GM19324 (cell line): ENCODE data around the gene TBC1D16.

Source experiments
- ATAC-seq: cut with Tn5 transposase; IDR thresholded peaks from one replicate; pipeline ENCODE4 v1.9.1; 2021; ENCODE audit warnings: mild to moderate bottlenecking, moderate library complexity; ENCODE audit not compliant: unreplicated experiment, low FRiP score

TBC1D16 gene

DNA sequence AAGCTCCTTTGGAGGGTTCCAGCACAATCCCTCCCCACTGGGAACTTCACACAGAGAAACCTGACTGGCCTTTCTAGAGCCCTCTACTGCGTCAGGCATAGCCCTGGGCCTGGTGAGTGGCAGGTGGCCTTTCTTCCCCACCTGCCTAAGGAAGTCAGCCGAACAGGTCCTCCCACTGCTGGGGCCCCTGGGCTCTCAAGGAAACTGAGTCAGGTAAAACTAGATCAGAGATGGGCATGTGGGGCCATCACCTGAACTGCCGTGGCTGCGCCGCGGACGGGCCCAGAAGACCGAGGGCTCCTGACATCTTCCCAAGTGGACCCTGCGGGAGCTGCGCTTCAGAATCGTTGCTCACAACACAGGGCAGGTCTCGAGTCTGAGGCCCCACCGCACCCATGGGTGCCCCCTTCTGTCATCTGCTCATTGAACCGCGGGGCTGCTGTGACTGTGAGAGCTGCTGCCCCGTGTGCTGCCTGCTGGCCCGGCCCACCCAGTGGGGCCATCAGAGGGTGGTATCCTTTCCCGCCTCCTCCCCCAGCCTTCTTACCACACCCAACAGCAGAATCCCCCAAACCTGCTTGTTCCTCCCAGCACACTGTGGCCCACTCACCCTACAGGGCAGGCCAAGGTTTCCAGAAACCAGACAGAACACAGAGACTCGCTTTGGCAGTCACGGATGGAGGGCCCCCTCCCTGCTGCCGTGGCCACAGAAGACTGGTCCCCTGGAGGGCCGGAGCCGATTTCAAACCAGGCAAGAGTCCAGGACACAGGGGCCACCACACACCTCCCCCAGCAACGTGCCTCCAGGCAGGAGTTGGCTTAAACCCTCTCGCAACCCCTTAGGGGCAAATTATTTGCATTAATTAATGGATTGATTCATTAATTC lies 81.1 kb downstream of the TBC1D16 start:
- ATAC-seq = no peak

DNA sequence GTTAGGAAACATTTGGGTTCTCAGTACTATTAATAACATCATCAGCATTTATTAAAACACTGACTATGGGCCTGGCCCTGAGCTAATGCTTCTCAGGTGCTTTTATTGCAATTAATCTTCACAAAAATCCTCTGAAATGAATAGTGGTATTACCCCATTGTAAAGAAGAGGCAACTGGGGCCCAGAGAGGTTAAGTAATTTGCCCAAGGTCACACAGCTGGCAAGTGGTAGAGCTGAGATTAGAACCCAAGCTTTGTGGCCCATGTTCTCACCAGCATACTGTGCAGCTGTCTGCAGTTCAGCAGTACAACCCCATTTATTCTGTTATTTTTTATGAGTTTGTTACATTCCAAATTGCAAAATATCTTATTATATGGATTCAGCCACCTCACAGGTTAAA lies 82.3 kb downstream of the TBC1D16 start:
- ATAC-seq = no peak

DNA sequence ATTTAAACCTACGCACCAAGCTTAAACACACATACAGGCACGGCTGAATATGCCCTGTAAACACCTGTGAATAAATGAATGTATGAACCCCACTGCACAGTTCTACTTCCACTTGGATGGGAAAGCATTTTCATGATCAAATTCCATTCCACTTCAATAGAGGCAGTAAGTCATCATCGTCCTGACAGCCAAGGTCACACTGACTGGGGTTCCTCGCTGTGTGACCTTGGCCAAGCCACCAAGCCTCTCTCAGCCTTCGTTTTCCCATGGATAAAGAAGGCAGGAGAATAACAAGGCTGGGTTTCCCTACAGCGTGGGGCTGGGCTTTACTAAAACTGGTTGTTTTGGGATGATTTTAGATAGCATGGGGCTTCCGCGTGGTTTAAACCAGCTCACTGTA lies 82.8 kb downstream of the TBC1D16 start:
- ATAC-seq = no peak

DNA sequence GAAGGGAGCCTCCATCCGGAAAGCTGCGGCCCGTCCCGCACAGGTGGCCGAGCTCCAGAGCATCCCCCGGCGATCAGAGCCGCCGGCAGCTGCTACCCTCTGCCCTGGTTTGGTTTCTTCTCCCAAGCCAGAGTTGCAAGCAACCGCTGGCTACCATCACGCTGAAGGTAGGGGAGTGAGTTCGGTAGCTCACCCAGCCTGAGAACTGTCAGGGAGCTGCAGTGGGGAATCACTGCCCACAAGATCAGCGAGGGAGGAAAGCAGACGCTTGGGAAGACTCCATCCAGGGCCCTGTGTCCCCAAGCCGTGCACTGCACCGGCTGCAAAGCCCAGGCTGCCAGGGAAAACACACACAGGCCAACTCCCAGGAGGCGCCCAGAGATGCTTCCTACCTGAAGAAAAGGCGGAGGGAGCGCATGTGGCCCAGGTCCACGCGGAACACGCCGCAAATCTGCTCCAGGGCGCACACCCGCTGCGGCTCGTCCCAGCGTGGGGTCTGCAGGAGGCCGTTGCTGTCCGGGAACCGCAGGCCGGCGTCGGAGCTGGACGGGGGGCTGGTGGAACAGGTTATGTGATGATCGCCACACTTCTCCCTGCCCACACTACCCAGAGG lies 83.3 kb downstream of the TBC1D16 start:
- no peak for ATAC-seq

DNA sequence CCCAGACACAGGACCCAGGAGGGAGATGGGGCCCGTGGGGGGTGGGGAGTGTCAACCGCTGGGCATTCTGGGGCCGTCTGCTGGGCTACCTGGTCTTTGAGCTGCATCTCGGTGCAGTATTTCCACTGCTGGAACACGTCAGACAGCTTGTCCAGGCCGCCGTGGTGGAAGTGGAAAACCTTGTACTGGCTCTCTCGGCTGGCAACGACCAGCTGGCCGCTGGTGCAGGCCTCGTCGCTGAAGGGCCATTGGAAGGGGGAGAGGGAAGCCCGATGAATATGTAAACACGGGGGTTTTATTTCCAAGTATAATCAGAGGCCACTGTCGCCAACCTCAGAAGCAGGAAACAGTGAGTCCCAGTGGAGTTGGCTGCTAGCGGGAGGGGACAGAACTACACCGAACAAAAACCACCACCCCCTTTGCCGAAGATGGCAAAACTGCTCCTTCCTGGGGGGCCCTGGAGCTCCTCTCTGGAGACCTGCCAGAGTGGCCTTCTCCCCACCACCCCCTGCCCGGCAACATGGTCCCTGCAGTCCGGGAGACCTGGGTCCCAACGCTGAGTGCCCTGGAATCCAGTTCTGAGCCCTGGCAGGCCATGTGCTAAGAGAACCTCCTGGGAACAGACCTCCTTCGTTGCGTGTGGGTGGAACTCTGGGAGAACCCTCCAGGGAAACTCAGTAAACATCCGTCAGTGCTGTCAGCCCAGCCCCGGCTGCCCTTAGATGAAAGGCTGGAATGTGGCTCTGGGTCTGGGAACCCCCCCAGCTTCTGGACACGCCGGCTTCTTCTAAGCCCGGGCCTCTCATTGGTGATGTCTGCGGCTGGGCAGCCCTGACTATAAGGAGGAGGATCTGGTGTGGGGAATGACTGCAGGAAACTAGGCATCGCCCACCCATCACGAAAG lies 84.1 kb downstream of the TBC1D16 start:
- no peak for ATAC-seq

DNA sequence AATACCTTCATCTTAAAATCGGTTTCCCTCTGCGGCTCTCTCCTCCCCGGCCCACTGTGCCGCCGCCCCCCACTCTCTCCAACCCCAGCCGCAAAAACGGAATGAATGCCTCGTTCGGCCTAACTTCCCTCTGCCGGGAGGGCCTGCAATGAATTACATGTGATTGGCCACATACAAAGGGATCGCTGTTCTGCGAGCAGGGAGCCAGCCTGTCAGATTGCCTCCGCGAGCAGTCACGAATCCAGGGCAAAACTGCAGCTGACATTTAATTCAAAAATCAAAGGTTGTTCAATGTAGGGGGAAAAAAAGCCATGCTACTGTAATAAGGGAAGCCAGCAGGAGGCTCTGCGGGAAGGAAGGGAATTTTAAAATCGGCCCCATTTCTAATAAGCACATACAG lies 84.9 kb downstream of the TBC1D16 start:
- ATAC-seq = no peak

DNA sequence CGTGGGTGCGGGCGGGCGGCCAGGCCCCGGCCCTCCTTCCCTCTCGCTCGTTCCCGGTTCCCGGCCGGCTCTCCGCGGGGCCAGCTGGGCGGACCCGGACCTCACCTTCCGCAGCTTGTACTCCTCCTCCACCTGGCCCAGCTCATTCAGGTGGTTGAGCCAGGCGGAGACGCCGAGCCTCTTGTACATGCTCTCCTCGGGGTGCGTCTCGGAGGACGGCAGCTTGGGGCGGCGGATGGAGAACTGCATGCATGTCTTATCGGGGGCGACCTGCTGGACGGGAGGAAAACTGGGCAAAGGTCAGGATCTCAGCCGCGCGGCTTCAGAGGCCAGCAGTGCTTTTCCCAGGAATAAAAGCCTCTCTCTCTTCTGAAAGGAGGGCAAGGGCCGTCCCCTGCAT lies 85.4 kb downstream of the TBC1D16 start:
- ATAC-seq = no peak

DNA sequence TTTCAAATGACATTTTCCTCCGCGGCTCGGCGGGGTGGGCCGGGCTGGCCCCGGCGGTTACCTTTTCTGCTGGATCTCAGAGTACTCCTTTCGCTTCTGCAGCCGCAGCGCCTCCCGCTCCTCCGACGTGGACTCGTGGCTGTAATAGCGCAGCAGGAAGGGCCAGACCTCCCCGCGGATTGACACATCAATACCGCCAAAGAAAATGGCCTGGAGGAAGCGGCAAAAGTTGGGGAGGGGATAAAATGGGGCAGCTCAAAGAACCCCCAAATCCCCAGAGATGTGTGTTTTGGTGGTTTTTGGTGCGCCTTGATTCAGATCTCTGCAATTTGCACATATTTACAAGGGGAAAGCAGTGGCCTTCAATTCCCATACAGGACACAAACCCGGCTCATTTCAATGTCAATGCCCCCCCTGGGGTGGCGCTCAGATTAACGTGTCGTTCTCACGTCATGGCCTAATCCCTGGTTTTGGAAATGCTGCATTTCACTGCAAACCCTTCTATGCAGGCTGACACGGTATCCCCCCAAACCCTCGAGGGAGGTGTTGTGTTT lies 85.9 kb downstream of the TBC1D16 start:
- no peak for ATAC-seq

DNA sequence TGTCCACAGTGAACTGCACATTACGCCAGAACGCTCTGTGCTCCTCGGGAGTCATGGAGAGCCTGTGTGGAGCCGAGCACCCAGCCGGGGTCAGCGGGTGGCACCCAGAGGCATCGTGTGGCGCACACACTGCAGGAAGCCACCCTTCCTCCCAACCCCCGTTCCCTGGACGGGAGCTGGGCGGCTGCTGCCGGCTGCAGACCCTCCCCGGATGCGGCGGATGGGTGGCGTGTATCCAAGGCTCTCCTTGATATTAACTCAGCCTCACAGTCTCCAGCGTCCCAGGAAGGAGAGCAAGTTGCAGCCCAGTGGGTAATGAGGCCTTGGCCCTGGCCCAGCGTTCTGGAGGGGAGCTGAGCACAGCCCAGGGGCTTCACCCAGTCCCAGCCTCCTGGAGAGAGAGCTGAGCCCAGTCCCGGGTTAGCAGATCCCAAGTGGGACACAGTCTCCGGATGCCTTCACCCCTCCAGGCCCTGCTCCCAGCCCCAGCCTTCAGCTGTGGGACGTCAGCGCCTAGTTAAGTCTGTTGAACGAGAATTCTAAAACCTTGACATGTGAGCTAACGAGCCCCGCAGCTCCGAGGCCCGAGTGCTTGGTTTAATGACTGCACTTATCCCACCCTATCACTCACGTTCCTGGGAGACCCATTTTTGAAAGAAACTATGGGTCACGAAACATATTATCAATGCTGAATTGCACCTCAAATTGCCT lies 86.6 kb downstream of the TBC1D16 start:
- no peak for ATAC-seq

DNA sequence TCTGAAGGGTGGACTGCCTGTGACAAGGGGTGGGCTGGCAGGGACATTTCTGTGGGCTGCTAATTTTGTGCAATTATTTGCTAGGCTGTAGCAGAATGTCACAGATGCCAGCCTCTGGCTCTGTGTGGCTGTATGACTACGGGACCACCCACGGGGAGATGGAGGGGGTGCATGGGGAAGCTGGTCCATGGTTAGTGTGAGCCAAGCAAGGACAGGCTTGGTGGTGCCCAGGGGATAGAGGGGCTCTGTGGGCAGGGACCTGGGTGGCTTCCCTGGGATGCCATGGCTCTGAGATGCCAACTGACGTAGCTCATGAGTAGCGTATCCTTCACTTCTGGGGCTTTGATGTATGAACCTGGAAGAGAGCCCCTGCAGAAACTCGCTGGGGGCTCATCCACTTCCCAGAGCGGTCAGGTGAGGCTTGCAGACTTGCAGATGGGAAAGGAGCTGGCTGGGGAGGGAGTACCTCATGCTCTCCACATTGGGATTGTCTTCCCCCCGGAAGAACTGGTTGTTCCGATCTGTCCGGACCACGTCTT lies 87.2 kb downstream of the TBC1D16 start:
- ATAC-seq = no peak

DNA sequence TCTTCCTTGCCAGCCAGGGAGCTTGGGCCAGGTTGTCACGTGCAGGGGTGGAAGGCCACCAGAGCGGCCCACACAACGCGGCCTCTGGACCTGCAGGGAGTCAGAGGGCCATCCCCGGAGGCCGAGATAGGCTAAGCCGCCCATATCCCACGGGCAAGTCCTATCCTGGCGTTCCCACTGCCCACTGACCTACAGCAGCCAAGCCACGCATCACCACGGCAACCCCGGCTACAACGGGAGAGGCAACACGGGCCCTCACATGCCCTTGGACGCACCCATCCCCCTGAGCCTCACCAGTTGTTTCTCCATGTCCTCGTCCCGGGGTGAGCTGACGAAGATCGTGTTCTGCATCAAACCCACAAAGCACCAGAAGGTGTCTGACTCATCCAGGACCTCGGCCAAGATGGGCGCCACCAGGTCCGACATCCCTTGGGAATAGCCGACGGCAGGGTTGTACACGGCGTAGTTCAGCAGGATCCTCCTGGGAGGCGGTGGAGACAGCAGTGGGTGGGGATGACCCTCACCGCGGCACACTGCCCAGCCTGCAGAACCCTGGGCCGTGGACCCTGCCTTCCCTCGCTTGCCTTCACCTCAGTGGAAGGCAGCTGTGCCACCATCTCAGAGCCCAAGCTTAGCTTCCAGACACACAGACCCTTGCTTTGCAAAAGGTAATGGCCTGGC lies 88.2 kb downstream of the TBC1D16 start:
- ATAC-seq = no peak

DNA sequence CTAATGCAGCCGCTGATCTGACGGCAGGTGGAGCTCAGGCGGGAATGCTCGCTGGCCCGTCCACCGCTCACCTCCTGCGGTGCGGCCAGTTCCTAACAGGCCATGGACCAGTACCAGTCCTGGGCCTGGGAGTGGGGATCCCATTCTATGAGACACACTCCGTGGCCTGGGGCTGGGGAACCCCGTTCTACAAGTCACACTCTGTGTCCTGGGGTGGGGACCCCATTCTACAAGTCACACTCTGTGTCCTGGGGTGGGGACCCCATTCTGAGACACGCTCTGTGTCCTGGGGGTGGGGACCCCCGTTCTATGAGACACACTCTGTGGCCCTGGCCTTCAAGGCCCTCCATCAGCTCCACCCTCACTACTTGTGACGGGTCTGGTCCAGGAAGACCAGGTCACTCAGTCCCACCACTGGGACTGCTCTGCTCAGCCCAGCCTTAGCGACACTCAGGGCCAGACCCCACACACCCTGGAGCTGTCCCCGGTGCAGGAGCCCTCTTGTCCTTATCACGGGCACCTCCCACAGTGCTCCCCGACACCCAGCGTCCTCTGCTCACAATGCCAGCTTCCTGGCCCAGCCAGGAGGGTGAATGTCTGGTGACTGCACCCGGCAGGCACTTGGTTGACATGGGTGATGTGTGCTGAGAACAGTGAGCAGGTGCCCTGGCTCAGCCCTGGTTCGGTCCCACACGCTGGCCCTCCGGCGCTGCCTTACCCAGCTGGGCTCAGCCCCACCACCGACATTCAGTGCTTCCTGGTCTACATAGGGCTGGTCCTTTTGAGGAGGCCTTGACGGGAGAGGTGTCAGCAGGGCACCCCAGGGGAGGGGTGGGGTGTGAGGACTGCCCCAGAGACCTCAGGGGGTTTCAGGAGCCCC lies 89.1 kb downstream of the TBC1D16 start:
- no peak for ATAC-seq

DNA sequence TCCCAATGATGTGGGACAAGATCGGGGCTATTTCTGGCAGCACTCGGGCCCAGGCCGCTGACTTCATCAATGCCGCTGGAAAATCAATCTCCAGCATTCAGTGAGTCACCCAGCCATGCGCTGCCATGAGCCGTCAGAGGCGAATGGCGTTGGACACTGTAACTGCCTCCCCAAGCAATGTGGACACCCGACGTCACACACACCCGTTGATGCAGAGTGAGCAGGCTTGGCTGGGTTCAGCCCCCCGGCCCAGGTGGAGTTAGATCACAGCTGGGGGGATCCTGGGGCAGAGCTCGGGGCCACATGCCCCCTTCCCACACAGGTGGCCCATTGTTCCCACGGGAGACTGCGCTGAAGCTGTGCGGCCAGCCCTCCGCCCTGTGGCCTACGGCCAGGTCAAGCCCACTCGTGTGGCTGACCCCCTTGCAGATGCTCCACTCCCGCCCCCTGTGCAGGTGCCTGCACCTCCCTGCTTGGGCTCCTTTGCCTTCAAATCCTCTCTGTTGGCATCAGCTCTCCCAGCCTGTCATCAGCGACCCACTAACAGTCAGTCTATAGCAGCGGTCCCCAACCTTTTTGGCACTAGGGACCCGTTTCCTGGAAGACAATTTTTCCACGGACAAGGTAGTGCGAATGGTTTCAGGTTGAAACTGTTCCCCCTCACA lies 89.9 kb downstream of the TBC1D16 start:
- no peak for ATAC-seq

DNA sequence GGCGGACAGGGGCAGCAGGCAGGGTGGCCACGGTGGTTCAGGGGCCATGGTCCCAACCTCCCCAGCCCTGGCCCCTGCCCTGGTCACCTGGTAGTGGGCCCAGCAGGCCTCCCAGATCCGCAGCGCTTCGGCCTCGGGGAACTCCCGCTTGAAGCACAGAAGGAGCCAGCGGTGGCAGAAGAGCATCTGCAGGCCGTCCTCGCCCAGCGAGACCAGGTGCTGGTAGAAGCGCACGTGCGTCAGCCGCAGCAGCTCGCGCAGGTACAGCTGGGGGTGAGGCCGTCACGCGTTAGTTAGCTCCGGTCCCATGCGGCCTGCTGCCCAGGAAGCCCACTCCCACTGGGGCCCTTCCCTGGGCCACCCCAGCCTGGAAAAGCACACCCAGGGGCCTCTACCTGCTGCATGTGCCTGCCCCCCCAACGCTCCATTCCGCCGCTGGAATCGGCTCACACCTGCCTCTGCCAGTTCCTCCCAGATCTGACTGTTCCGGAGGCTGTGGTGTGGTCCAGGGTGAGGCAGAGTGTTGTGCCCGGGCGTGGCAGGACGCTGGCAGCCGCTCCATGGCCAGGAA lies 90.8 kb downstream of the TBC1D16 start:
- no peak for ATAC-seq

DNA sequence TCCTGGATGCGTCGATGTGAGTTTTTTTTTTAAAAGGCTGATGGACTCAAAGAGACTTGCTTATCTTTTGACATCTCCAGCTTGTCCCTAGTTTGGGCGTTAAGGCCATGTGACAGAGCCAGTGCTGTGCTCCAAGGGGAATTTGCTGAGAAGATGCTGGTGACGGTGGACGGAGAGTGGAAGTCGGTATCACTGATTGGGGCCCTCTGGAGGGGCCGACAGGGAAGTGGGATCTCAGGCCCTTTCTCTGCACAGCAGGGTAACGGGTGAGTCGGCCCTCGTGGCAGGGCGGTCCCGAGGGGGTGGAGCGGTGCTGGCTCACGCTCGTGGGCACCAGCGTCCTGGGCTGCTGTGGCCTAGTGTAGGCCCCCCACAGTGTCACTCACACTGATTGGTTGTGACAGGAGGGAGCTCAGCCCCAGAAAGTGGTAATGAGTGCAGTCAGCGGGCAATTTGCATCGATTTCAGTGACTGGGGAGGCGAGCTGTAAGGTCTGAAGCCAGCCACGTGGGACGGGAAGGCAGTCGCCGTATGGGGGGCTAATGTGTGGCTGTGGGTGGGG lies 91.3 kb downstream of the TBC1D16 start:
- no peak for ATAC-seq

DNA sequence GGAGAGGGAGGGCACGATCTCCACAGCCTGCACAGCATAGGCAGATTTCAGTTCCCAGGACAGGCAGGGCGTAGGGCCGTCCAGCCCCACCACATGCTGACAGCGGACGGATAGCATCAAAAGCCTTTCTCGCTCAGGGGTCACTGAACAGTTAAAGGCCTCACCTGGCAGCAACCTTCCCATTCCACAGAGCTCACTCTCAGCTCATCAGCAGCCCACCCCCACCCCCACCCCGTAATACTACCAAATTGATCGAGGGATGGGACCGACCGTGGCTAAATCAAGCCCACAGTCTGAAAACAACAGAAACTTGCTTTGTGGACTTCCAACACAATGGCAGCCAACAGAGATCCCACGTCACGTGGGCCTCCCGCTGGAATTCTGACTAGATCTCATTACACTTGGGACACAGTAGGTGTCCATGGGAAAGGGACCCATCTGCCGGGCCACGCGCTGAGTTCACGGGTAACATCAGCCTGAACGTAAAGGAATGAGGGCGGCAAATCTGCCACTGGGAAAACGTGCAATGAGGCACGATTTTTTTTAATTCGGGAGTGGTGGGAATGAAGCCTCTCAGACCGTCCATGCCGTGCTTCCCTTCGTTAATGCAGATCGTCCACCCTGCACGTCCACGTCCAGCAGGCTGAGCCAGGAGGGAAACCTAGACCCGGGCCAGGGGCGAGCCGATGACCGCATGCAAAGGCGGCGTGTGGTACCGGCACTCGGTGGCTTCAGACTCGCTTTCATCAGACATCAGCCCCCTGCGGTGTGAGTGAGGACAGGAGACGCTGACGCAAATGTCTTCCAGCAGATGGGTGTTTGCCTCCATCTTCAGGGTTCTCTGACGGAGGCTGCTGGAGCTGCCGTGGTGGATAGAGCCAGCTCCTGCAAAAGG lies 92.1 kb downstream of the TBC1D16 start:
- ATAC-seq = no peak
